ENCODE measurements around the gene GORAB.
A peak's percentile ranks its signal among the peaks of the same experiment; 100 is the strongest.

GRCh38 chr1:170531758-170532657 is at the start of gene GORAB:
- TF ChIP-seq CTCF (IDR thresholded peaks at IDR 0.05) (no peak), POLR2A (IDR thresholded peaks at IDR 0.05) (peak in 2 of 4 donors; percentile 53 to 68)

Measured in esophagus squamous epithelium (tissue), 4 donors.